ENCODE measurements around the gene TUBG1. TPM values are rescaled to one million over a fixed set of nuclear protein-coding genes. Genes with fewer than 3 reads are reported as not detected.
A peak's percentile ranks its signal among the peaks of the same experiment; 100 is the strongest.

The TUBG1 gene
- total and polyA plus RNA-seq, 9 of the 15 experiments (the other 6 are each of a cell fraction or from before 2014, with no cell fraction given), result 33.1 to 147 (median 66.0) TPM

DNA sequence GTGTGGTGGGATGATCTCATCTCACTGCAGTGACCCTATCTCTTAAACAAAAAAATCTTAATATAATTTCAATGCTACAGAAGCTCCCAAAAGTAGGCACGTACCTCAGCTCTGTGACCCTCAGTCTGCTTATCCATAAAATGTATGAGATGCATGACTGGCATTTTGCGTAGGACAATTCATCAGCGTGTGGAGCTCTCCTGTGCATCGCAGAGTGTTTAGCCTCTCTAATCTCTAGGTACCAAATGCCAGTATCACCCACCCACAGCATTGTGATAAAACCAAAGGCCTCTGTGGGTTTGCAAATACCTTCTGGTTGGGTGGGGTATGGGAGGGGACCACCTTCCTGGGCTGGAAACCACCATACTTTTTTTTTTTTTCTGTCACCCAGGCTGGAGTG is 30.6 kb downstream of the TUBG1 start (continued):
- TF ChIP-seq, protein P1, sequence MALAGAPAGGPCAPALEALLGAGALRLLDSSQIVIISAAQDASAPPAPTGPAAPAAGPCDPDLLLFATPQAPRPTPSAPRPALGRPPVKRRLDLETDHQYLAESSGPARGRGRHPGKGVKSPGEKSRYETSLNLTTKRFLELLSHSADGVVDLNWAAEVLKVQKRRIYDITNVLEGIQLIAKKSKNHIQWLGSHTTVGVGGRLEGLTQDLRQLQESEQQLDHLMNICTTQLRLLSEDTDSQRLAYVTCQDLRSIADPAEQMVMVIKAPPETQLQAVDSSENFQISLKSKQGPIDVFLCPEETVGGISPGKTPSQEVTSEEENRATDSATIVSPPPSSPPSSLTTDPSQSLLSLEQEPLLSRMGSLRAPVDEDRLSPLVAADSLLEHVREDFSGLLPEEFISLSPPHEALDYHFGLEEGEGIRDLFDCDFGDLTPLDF (CRISPR knock-in tag; IDR thresholded peaks at IDR 0.05), result no peak
- TF ChIP-seq TCF3 (CRISPR knock-in tag; IDR thresholded peaks at IDR 0.05), result 0 out of 2 replicates have a peak, but pooled peaks have one; percentile 22
- TF ChIP-seq, protein P2, sequence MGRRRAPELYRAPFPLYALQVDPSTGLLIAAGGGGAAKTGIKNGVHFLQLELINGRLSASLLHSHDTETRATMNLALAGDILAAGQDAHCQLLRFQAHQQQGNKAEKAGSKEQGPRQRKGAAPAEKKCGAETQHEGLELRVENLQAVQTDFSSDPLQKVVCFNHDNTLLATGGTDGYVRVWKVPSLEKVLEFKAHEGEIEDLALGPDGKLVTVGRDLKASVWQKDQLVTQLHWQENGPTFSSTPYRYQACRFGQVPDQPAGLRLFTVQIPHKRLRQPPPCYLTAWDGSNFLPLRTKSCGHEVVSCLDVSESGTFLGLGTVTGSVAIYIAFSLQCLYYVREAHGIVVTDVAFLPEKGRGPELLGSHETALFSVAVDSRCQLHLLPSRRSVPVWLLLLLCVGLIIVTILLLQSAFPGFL (CRISPR knock-in tag; IDR thresholded peaks at IDR 0.05), result no peak
- TF ChIP-seq CC2D1A (IDR thresholded peaks at IDR 0.05), result no peak
- TF ChIP-seq ZNF174 (CRISPR knock-in tag; IDR thresholded peaks at IDR 0.05), result no peak
- no peak for TF ChIP-seq TAF9B (IDR thresholded peaks at IDR 0.05; ENCODE audit: partially characterized antibody)
- peak; percentile 30; the same call in 1 of the 2 replicates for TF ChIP-seq TAL1 (IDR thresholded peaks at IDR 0.05)
- TF ChIP-seq MAFF (IDR thresholded peaks at IDR 0.05; ENCODE audit: low read length), result peak; percentile 38; the same call in 1 of the 2 replicates
- TF ChIP-seq GTF2A2 (tag; IDR thresholded peaks at IDR 0.05), result no peak

DNA sequence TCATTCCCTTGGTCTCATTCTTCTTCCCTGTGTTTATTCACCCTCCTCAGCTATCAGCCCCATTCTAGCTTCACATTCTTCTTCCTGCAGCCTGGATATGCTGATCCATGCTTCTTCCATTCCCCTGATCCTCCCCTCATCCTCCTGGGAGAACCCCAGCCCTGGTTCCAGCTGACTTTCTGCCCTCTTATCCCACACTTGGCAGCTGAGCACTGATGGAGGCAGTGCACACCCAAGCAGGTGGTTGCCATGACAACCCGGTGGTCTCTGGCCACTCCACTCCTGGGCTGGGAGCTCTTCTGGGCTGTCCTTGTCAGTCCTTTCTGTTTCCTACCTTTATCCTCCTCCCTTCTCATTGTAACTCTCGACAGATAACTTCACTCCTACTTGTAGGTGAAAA is 32.9 kb downstream of the TUBG1 start:
- Histone ChIP-seq H3K36me3 (ENCODE audit: control insufficient read depth, insufficient read depth, low read length) (no peaks in the 10 kb centered on the region), H3K9me3 (replicated peaks; ENCODE audit: control insufficient read depth, insufficient read depth, low read depth, low read length) (no peaks in the 10 kb centered on the region), H3K9ac (ENCODE audit: insufficient read depth in 1 of 2, low read depth in 2 of 2, low read length in 2 of 2) (peak overlapping the region in 1 of 2 experiments; percentile 3; a peak in 1 of 4 replicates), H3K4me3 (no peak overlapping the region), H3K4me2 (ENCODE audit: insufficient read depth, low read length) (no peak overlapping the region), H3K79me2 (ENCODE audit: control insufficient read depth, insufficient read depth, low read length) (no peaks in the 10 kb centered on the region), H3K9me1 (ENCODE audit: control insufficient read depth, insufficient read depth, low read length) (no peaks in the 10 kb centered on the region), H4K20me1 (replicated peaks; ENCODE audit: control insufficient read depth, insufficient read depth, low read length) (no peaks in the 10 kb centered on the region), H3K27ac (ENCODE audit: extremely low read depth, low read depth, low read length) (no peak overlapping the region), H2AFZ (ENCODE audit: low read depth, low read length) (no peak overlapping the region), H3K27me3 (ENCODE audit: control insufficient read depth in 2 of 2, insufficient read depth in 2 of 2, low read length in 2 of 2) (no peaks in the 10 kb centered on the region), H3K4me1 (replicated peaks in 1 of 2; ENCODE audit: control insufficient read depth in 2 of 2, insufficient read depth in 2 of 2, low read length in 2 of 2) (peaks cover 0 to 2% of the 10 kb centered on the region in 2 experiments; a peak in 2 of 5 replicates)
- peak in 1 of 4 experiments; percentile 33 for DNase-seq (ENCODE audit: extremely low read depth in 1 of 4, low spot score in 3 of 4)
- ChIA-PET CTCF (ENCODE audit: low intra/inter-chr PET ratio) (no interaction called here), POLR2A (interaction anchor here (0.8 to 1.3 kb wide), 4 partner anchors 9 to 64 kb away, joined by 3 to 4 read pairs (median 3); no protein-coding TSS in a partner anchor)
- in situ Hi-C loops (cut with MboI), result no loop called here
- ATAC-seq, result no peak
- no TSS peak for BruUV-seq (replicated peaks)
- TF ChIP-seq ZNF699 (CRISPR knock-in tag; IDR thresholded peaks at IDR 0.05; ENCODE audit: insufficient replicate concordance) (no peak), KDM1A (IDR thresholded peaks at IDR 0.05) (no peak), RFX1 (IDR thresholded peaks at IDR 0.05) (peak; percentile 90), MTA3 (IDR thresholded peaks at IDR 0.05; ENCODE audit: borderline replicate concordance) (no peak), CSDE1 (IDR thresholded peaks at IDR 0.05) (0 out of 4 replicates have a peak, but pooled peaks of 1 of the 2 experiments have one; percentile 34)
- TF ChIP-seq, protein P3, sequence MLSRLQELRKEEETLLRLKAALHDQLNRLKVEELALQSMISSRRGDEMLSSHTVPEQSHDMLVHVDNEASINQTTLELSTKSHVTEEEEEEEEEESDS (CRISPR knock-in tag; IDR thresholded peaks at IDR 0.05), result no peak
- intact Hi-C loops (cut with micrococcal nuclease), result no loop called here
- WGBS (ENCODE audit: insufficient coverage, low coverage, missing lambda C conversion rate), result 5% methylated on average over 2 of the region's 2 CpGs
- no peak for FAIRE-seq
